HG02885 (cell line): ENCODE measurements around the gene WDSUB1.

Experiments used
- ATAC-seq: cut with Tn5 transposase; IDR thresholded peaks from one replicate; pipeline ENCODE4 v1.9.1; 2021; ENCODE audit warnings: mild to moderate bottlenecking; ENCODE audit not compliant: unreplicated experiment, poor library complexity

The WDSUB1 gene

GRCh38 chr2:159270744-159271379 is 15.6 kb downstream of the WDSUB1 start:
- no peak for ATAC-seq

- no peak for ATAC-seq
These were observed 18.6 kb downstream of the WDSUB1 start for GRCh38 chr2:159267921-159268320.

GRCh38 chr2:159266554-159266953 is 19.9 kb downstream of the WDSUB1 start:
- ATAC-seq: peak; percentile 68

- ATAC-seq: no peak
These were observed 21.3 kb downstream of the WDSUB1 start for GRCh38 chr2:159265171-159265576.

GRCh38 chr2:159262904-159263303 is 23.6 kb downstream of the WDSUB1 start:
- no peak for ATAC-seq

GRCh38 chr2:159262226-159262625 is 24.3 kb downstream of the WDSUB1 start:
- no peak for ATAC-seq

GRCh38 chr2:159256159-159256558 is 30.3 kb downstream of the WDSUB1 start:
- ATAC-seq: no peak

- no peak for ATAC-seq
These were observed 33.6 kb downstream of the WDSUB1 start for GRCh38 chr2:159252905-159253304.

GRCh38 chr2:159251296-159252173 is 35.0 kb downstream of the WDSUB1 start:
- ATAC-seq: no peak

GRCh38 chr2:159249990-159250715 is 36.4 kb downstream of the WDSUB1 start:
- peak; percentile 56 for ATAC-seq

- no peak for ATAC-seq
These were observed 40.0 kb downstream of the WDSUB1 start for GRCh38 chr2:159246325-159246988.

GRCh38 chr2:159243529-159243928 is 43.0 kb downstream of the WDSUB1 start:
- no peak for ATAC-seq

- ATAC-seq: no peak
These were observed 51.6 kb downstream of the WDSUB1 start for GRCh38 chr2:159234868-159235267.

GRCh38 chr2:159232456-159233170 is 53.9 kb downstream of the WDSUB1 start:
- no peak for ATAC-seq

GRCh38 chr2:159230145-159230877 is 56.2 kb downstream of the WDSUB1 start:
- no peak for ATAC-seq

GRCh38 chr2:159229476-159230144 is 56.9 kb downstream of the WDSUB1 start:
- no peak for ATAC-seq

GRCh38 chr2:159228081-159228581 is 58.4 kb downstream of the WDSUB1 start:
- ATAC-seq: no peak

- no peak for ATAC-seq
These were observed 59.0 kb downstream of the WDSUB1 start for GRCh38 chr2:159227467-159227866.
